ENCODE results near the gene EPHA1. TPM values are rescaled to one million over a fixed set of nuclear protein-coding genes. Genes with fewer than 3 reads are reported as not detected.
A peak's percentile ranks its signal among the peaks of the same experiment; 100 is the strongest.

The EPHA1 gene
- total RNA-seq, 1 donor from 2014 or later, result 0.07 TPM

DNA sequence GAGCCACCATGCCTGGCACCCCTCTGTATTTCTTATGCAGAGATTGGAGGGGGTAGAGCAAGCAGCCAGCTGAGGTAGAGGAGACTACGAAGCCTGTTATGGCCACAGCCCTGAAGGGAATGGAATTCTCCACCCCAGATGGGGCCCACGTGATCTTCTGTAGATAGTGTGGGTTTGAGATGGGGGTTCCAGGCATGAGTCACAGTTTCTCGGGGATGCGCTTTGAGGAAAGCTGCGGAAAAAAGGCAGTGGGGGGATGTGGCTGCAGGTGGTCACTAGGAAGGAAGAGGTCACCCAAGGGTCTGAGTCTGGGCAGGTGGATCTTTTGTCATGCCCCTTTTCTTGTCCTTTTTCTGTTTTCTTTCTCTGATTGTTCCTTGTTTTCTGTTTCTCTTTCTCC is 57.6 kb downstream of the EPHA1 start:
- Mint-ChIP-seq H3K27ac (no peak overlapping the region), H3K4me3 (ENCODE audit: low read depth) (no peak overlapping the region), H3K9me3 (no peaks in the 10 kb centered on the region), H3K4me1 (ENCODE audit: low read depth) (peaks cover 6% of the 10 kb centered on the region), H3K27me3 (ENCODE audit: low read depth) (peaks cover 37% of the 10 kb centered on the region), H3K36me3 (ENCODE audit: low read depth) (no peaks in the 10 kb centered on the region)
- intact Hi-C loops (cut with micrococcal nuclease), result no loop called here
- no peak for DNase-seq (ENCODE audit: low spot score)

DNA sequence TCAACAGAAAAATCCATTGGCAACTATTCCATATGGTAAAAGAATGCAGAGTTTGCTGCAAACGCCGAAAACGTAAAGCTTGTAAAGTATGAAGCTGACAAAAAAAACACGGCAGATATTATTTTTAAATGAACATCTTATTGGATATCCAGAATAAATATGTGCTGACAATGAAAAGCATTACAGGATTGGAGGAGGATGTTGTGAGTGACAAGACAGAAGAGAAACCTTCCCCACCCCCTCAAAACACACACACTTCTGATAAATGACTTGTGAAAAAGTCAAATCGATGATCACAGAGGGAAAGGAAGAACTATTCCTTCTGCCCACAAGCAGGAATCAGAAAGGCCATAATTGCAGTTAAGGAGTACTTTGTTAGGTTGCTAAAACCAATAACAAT is 60.7 kb downstream of the EPHA1 start:
- Mint-ChIP-seq H3K36me3 (ENCODE audit: low read depth) (no peaks in the 10 kb centered on the region), H3K27me3 (ENCODE audit: low read depth) (peaks cover 41% of the 10 kb centered on the region), H3K4me1 (ENCODE audit: low read depth) (peaks cover 11% of the 10 kb centered on the region), H3K27ac (no peak overlapping the region), H3K4me3 (ENCODE audit: low read depth) (no peak overlapping the region), H3K9me3 (no peaks in the 10 kb centered on the region)
- no peak for DNase-seq (ENCODE audit: low spot score)
- intact Hi-C loops (cut with micrococcal nuclease), result no loop called here

DNA sequence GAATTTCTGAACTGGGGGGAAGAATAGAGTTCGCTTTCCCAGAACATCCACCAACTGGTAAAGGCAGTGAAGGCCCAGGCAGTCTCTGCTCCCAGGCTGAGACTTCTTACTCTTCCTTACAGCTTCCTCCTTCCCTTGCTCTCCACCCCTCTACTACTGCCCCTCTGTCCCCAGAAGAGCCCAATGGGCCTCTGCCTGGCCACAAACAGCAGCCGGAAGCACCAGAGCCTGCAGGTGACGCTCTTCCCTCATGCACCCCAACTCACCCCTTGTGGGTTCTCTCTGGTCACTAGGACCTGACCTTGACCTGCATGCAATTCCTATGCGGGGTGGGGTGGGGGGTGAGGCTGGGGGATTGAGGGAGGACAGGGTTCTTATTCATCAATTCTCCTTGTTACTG is 62.6 kb downstream of the EPHA1 start:
- Mint-ChIP-seq H3K9me3 (no peaks in the 10 kb centered on the region), H3K36me3 (ENCODE audit: low read depth) (no peaks in the 10 kb centered on the region), H3K4me3 (ENCODE audit: low read depth) (no peak overlapping the region), H3K27ac (no peak overlapping the region), H3K4me1 (ENCODE audit: low read depth) (peaks cover 11% of the 10 kb centered on the region), H3K27me3 (ENCODE audit: low read depth) (peaks cover 44% of the 10 kb centered on the region)
- no peak for DNase-seq (ENCODE audit: low spot score)
- intact Hi-C loops (cut with micrococcal nuclease), result no loop called here

DNA sequence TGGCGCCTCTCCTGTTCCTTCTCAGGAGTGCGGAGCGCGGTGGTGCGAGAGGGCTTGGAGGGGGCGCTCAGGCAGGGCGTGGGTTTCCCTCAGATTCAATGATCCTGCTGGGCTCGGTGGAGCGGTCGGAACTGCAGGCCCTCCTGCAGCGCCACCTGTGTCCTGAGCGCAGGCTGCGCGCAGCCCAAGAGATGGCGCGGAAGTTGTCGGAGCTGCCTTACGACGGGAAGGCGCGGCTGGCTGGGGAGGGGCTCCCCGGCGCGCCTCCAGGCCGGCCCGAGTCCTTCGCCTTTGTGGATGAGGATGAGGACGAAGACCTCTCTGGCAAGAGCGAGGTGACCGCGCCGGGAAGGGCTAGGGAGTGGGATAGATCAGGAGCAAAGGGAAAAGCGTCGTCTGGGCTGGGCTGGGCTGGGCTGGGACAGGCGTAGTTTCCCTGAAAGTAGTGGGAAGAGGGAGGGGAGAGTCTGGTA is 63.2 kb downstream of the EPHA1 start:
- intact Hi-C loops (cut with micrococcal nuclease), result loop anchor here (2.0 kb wide), 1 partner anchor 105 kb away; no protein-coding TSS in a partner anchor

DNA sequence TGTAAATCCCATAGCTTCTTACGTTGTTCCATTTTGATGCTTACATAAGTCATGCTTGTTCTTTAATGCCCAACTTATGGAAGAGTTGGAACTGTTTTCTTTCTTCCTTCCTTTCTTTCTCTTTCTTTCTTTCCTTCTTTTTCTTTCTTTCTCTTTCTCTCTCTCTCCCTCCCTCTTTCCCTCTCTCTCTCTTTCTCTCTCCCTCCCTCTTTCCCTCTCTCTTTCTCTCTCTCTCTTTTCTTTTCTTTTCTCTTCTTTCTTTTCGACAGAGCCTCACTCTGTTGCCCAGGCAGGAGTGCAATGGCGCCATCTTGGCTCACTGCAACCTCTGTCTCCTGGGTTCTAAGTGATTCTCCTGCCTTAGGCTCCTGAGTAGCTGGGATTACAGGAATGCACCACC is 65.1 kb downstream of the EPHA1 start:
- peaks cover 41% of the 10 kb centered on the region for H3K27me3 Mint-ChIP-seq (ENCODE audit: low read depth)
- H3K36me3 Mint-ChIP-seq (ENCODE audit: low read depth), result no peaks in the 10 kb centered on the region
- no peak overlapping the region for H3K27ac Mint-ChIP-seq
- peaks cover 11% of the 10 kb centered on the region for H3K4me1 Mint-ChIP-seq (ENCODE audit: low read depth)
- H3K9me3 Mint-ChIP-seq, result no peaks in the 10 kb centered on the region
- DNase-seq (ENCODE audit: low spot score), result no peak
- intact Hi-C loops (cut with micrococcal nuclease), result no loop called here
- H3K4me3 Mint-ChIP-seq (ENCODE audit: low read depth), result no peak overlapping the region

More for the DNA sequence above, 63.2 kb downstream of the EPHA1 start:
- Mint-ChIP-seq H3K27ac (no peak overlapping the region), H3K4me1 (ENCODE audit: low read depth) (peaks cover 11% of the 10 kb centered on the region), H3K4me3 (ENCODE audit: low read depth) (peak overlapping the region; percentile 54), H3K36me3 (ENCODE audit: low read depth) (no peaks in the 10 kb centered on the region), H3K9me3 (no peaks in the 10 kb centered on the region), H3K27me3 (ENCODE audit: low read depth) (peaks cover 44% of the 10 kb centered on the region)
- DNase-seq (ENCODE audit: low spot score), result peak; percentile 55

DNA sequence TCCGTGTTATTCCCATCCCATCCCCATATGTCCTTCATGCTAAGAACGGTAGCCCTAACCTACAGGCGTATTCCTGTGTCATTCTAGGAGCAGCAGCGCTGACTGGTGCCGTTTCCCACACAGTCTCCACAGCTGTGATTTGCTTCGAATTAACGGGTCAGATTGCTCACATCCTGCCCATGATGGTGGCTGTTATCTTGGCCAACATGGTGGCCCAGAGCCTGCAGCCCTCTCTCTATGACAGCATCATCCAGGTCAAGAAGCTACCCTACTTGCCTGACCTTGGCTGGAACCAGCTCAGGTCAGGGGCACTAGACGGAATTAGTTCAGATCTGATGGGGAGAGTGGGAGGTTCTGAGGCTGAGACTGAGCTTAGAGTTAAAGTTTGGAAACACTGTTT is 66.8 kb downstream of the EPHA1 start:
- peaks cover 32% of the 10 kb centered on the region for H3K27me3 Mint-ChIP-seq (ENCODE audit: low read depth)
- H3K4me1 Mint-ChIP-seq (ENCODE audit: low read depth), result peaks cover 6% of the 10 kb centered on the region
- intact Hi-C loops (cut with micrococcal nuclease), result no loop called here
- DNase-seq (ENCODE audit: low spot score), result no peak
- no peak overlapping the region for H3K4me3 Mint-ChIP-seq (ENCODE audit: low read depth)
- no peak overlapping the region for H3K27ac Mint-ChIP-seq
- H3K36me3 Mint-ChIP-seq (ENCODE audit: low read depth), result no peaks in the 10 kb centered on the region
- H3K9me3 Mint-ChIP-seq, result no peaks in the 10 kb centered on the region

Other genes starting within 250 kb of the EPHA1 start
- gene TAS2R39, start 225.4 kb downstream of the EPHA1 start, total RNA-seq, result not detected in 2 replicates
- not detected in 2 replicates for gene TAS2R40, start 186.8 kb downstream of the EPHA1 start, total RNA-seq
- 166 and 168 TPM in 2 replicates for gene GSTK1, start 145.4 kb downstream of the EPHA1 start, total RNA-seq
- gene TMEM139, start 123.9 kb downstream of the EPHA1 start, total RNA-seq, result 0.75 and 1.1 TPM in 2 replicates
- gene CASP2, start 120.5 kb downstream of the EPHA1 start, total RNA-seq, result 116 and 122 TPM in 2 replicates
- not detected in 2 replicates for gene CLCN1, start 92.7 kb downstream of the EPHA1 start, total RNA-seq
- gene FAM131B, start 46.1 kb downstream of the EPHA1 start, total RNA-seq, result 1.3 and 2.0 TPM in 2 replicates
- gene ZYX, start 27.5 kb downstream of the EPHA1 start, total RNA-seq, result 114 and 115 TPM in 2 replicates
- gene TAS2R60, start 34.6 kb upstream of the EPHA1 start, total RNA-seq, result not detected in 2 replicates
- not detected in 2 replicates for gene TAS2R41, start 69.0 kb upstream of the EPHA1 start, total RNA-seq
- 1.5 and 2.4 TPM in 2 replicates for gene CTAGE15, start 162.9 kb upstream of the EPHA1 start, total RNA-seq
- 37.0 and 38.6 TPM in 2 replicates for gene TCAF2, start 212.1 kb upstream of the EPHA1 start, total RNA-seq